Stimulated activated CD8-positive, alpha-beta memory T cell treated with anti-CD3 and anti-CD28 coated beads, Interleukin-7, amount 100 ng/mL, for 48 hours (primary cell): ENCODE measurements around the gene KLHL22.
"Not testable (repeated sequence)": the region's sequence is repeated elsewhere in the genome, so short reads cannot be mapped to it uniquely, and the experiment has no call there.

Source experiments
- DNase-seq, 2 donors: peaks; one replicate each; pipeline ENCODE4 v3.0.0-alpha.2; 2020; ENCODE audit warnings: low read depth in 1 of 2; ENCODE audit errors: extremely low read depth in 1 of 2

Gene KLHL22

DNA sequence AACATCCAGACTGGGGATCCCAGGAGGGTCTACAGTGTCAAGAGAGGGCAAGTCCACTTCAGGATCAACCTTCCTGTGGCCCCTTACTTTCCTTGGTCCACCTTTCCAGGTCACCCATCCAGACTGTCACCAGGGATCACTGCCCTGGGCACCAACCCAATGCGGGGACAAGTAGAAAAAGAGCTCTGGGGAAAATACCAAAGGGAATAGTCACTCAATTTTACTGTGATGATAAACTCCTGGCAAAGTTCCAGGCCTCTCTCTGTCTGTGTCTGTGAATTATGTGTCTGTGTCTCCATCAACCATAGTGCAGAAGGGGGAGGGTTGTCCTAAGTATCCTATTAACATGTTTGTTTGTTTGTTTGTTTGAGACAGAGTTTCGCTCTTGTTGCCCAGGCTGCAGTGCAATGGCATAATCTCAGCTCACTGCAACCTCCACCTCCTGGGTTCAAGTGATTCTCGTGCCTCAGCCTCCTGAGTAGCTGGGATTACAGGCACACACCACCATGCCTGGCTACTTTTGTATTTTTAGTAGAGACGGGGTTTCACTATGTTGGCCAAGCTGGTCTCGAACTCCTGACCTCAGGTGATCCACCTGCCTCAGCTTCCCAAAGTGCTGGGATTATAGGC lies 8.8 kb upstream of the KLHL22 start:
- not testable (repeated sequence) for DNase-seq

DNA sequence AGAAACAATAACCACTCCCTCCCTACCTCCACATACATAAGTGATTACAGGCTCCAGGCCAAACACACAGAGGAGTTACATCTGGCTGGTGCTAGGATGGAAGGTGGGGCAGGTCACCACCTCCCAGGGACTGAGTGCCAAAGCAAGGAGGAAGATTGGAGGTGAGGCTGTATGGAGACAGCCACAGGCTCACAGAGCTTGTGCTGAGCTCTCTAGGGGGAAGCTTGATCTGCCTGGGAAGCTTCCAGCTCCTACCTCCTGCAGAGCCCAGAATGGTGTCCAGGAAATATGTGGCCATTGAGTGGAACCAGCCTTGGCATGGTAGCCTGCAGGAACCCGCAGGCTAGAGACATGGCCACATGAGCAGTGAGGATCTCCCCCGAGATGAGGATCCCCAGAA lies 8.2 kb upstream of the KLHL22 start:
- DNase-seq, result no peak

DNA sequence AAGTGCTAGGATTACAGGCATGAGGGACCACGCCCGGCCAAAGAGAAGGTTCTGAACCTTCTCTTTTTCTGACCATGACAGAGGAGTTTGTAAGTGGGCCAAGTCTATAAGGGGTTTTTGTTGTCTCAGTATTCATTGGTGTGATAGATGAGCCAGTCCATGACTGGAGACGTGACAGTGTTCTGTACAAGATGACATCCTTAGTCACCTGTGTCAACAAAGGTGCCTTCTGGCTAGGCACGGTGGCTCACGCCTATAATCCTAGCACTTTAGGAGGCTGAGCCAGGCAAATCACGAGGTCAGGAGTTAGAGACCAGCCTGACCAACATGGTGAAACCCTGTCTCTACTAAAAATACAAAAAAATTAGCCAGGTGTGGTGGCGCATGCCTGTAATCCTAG lies 4.2 kb upstream of the KLHL22 start:
- DNase-seq, result no peak

DNA sequence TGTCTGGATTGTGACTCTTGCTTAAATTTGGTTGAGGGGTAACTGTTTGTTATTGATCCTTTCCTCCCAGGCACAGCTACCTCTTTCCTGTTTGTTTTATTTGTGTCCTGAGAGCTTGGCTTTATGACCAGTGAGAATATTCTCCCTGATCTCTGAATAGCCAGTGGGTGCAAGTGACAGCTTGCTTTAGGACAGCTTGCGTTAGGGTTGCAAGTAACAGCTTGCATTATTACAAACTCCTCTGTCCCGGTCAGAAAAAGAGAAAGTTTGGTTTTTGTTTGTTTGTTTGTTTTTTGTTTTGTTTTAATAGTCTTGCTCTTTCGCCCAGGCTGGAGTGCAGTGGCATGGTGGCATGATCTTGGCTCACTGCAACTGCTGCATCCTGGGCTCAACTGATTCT lies 3.3 kb upstream of the KLHL22 start:
- DNase-seq, result no peak

DNA sequence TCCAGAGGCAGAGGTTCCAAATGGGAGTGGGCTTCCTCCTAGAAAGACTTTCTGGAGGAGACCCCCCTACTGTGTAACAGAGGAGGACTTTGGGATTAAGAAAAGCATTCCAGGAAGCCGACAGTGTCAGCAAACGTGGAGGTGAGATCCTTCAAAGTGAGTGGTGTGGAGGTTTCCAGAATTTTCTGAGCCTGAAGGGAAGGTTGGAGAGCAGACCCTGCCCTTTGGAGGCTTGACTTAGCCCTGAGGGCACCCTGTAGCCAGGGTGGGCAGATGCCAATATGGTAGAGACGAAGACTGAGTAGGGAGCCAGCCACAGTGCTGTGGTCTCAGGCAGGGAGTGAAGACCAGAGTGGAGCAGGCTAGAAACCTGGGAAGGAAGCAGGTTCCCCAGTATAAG lies 1.8 kb upstream of the KLHL22 start:
- DNase-seq, result no peak

DNA sequence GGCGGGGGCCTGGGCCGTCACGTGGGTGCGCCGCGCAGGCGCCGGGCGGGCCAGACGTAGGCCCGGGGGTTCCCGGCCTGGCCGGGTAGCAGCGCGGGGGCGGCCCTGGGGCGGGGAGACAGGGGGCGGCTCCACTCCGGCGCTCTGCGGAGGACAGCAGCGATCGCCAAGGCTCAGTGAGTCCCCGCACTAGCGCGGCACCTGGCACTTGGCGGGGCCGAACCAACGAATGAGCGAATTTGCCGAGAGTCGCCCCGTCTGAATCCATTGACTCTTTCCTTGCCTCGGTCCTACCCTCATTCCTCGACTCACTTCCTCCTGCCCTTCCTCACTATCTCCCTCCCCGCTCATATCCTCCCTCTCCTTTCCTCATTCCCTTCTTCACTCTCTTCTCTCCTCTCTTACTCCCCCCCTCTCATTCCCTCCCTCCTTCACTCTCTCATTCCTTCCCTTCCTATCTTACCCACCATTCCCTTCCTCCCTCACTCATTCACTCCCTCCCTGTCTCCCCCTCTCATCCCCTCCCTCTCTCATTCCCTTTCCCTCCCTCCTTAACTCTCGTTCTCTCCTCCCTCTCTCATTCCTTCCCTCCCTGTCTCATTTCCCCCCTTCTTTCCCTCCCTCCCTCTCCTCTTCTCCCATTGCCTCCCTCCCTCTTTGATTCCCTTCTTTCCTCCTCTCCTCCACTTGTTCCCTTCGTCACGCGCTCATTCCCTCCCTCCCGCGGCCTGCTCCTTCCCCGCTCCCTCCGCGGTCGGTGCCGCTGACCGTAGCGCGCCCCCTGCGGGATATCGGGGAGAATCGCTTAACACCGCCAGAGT lies 476 bp upstream of the KLHL22 start:
- DNase-seq, result peak; percentile 86 to 94

DNA sequence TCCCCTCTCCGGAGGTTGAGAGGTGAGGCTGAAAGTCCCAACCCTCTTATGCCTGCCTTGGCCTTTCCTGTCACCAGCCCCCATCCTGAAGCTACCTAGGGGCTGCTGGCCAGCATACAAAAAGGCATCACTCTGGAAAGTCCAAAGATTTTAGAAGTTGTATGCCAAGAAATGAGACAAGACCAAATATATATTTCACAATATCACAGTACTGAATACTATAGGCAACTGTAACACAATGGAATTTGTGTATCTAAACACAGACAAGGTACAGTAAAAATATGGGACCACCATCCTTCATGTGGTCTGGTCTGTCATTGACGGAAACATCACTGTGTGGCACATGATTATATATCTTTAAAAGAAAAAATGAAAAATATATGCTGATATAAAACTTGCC lies 4.2 kb downstream of the KLHL22 start:
- no peak for DNase-seq

DNA sequence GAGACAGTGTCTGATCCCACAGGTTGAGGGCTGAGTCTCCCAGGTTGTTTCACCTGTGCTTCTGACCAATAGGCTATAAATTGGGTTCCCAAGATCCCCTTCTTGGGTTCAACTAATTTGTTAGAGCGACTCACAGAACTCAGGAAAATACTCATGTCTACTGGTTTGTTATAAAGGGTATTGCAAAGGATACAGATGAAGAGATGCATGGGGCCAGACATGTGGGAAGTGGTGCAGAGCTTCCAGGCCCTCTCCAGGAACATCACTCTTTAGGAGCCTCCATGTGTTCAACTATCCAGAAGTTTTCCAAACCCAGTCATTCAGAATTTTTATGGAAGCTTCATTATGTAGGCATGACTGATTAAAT lies 4.7 kb downstream of the KLHL22 start:
- DNase-seq, result no peak

DNA sequence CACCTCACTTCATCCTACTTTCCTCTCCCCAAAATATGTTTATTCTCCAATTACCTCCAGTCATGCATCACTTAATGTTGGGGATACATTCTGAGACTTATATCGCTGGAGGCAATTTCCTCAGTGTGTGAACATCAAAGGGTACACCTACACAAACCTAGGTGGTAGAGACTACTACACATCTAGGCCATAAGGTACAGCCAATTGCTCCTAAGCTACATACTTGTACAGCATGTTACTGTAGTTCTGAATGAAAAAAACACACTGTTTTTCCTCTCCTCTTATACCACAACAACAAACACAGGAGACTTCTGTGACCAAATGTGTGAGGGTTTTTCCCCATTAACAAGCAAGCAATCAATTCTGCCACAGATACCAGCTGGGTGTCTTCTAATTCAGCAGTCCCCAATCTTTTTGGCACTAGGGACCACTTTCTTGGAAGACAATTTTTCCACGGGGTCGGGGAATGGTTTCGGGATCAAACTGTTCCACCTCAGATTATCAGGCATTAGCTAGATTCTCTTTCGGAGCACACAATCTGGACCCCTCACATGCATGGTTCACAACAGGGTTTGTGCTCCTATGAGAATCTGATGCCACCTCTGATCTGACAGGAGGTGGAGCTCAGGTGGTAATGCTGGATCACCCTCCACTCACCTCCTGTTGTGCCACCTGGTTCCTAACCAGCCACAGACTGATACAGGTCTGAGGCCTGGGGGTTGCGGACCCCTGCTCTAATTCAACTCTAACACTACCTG lies 5.2 kb downstream of the KLHL22 start:
- DNase-seq, result no peak

DNA sequence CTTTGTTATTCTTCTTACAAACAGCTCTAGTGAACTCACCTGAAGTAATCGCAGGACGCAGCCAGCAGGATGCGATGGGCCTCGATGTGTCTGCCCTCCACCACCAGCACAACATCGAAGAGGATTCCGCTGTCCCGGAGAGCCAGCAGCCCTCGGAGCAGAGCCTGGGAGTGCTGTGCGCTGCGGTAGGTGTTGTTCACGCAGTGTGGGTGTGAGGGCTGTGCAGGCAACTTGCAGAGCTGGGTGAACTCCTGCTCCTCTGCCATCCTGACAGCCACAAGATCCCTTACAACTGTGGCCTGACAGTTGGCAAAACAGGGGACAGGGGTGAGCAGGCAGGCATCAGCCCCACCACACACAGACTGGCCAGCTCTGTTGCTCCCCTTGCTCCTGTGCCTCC lies 6.6 kb downstream of the KLHL22 start:
- DNase-seq, result no peak

DNA sequence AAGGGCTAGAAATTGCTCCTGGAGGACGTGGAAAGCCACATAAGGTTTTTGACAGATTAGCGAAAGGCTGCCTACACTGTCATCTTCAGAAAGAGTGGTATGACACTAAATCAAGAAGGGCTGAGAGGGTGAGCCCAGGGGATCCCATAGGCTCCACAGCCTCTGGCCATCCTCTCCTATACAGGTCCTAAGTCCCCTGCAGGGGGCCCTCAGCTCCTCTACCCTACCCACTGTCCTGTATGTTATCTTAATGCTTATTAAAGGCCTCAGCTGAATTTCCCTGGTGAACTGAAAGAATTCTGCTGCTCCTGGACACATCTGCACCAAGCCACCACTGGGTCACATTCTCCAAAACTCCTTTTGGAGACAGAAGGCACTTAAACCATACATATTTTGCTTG lies 7.9 kb downstream of the KLHL22 start:
- no peak for DNase-seq

DNA sequence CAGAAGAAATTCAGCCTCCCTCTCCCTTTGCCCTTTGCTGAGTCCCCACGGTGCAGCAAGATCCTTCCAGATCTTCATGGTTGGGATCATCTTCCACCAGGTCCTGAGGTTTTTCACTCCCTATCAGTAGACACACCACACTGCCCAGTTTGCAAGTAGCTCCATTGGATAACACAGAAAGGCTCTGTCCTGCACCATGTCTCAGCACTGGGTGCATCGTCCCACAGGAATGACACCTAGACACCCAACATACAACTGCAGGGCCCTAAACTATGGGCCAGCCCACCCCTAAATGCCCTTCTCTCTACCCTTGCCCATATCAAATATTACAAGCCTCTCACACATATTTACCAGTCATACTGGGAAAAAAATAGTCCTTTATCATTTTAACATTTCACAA lies 9.4 kb downstream of the KLHL22 start:
- no peak for DNase-seq

DNA sequence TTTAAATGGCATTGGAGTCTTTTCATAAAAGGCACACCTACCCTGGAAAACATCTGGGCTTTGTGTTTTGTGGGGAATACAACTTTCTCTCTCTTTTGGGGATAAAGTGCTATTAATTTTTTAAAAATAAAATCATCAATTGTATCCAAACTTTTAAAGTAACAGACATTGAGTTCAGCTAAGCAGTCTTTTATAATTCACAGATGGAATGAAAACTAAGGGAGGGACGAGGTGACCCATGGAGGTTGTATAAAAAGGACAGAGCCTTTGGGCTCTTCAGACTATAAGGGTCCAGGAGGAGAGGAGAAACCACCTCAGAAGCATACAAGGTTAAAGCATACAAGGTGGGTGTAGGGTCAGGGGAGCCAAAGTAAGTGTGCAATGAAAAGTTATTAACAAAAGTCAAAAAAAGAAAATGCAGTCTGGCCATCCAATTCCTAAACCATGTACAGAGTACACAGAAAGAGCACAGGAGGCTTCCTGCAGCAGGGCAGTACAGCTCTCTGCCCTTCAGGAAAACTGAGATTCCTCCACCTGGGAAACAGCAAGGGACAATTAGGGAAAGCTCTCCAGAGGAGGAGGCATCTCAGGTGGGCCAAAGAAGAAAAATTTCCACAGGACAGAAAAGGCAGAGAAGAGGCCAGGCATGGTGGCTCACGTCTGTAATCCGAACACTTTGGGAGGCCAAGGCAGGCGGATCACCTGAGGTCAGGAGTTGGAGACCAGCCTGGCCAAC lies 10.5 kb downstream of the KLHL22 start:
- no peak for DNase-seq

DNA sequence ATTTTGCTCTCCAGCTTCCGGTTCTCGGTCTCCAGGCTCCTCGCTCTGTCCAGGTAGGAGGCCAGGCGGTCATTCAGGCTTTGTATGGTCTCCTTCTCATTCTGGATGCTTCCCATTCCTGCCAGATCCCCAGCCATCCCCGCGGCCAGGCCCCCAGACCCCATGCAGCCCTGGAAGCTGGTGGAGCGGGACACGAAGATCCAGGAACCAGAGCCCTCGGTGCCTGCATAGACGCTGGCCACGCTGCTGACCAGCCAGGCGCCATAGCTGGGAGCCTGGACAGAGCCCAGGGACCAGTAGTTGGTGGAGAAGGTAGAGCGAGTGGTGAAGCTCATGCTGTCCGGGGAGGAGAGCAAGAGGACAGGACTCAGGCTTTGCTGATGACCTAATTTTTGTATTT lies 11.8 kb downstream of the KLHL22 start:
- DNase-seq, result no peak

DNA sequence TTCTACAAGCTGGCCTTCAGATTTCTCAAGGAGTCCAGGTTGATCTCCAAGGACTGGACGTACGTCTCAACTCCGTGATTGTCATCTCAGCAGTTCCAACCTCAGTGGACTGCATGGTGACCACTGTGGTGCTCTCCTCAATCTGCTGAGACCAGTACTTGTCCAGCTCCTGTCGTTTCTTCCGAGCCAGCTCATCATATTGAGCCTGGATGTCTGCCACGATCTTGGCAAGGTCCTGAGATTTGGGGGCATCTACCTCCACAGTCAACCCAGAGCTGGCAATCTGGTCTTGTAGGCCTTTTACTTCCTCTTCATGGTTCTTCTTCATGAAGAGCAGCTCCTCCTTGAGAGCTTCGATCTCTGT lies 12.5 kb downstream of the KLHL22 start:
- not testable (repeated sequence) for DNase-seq

DNA sequence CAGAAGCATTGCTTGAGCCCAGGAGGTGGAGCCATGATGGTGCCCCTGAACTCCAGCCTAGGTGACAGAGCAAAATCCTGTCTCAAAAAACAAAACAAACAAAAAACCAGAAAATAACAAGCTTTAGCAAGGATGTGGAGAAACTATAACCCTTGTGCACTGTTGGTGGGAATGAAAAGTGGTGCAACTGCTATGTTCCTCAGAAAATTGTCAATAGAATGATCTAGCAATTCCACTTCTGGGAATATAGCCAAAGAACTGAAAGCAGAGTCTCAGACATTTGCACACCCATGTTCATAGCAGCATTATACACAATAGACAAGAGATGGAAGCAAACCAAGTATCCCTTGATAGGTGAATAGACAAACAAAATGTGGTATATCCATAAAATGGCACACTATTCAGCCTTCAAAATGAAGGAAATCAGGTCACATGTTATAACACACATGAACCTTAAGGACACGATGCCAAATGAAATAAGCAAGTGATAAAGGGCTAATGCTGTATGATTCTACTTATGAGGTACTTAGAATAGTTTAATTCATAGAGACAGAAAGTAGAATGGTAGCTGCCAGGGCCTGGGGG lies 15.9 kb downstream of the KLHL22 start:
- DNase-seq, result no peak

DNA sequence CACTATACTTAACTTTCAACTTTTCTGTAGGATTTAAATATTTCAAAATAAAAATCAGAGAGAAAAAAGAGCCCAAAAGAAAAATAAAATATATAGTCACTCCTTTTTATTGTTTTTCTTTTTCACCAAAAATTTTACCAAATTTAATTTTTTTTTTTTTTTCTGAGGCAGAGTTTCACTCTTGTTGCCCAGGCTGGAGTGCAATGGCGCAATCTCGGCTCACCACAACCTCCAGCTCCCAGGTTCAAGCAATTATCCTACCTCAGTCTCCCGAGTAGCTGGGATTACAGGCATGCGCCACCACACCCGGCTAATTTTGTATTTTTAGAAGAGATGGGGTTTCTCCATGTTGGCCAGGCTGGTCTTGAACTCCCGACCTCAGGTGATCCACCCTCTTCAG lies 17.5 kb downstream of the KLHL22 start:
- DNase-seq, result not testable (repeated sequence)

DNA sequence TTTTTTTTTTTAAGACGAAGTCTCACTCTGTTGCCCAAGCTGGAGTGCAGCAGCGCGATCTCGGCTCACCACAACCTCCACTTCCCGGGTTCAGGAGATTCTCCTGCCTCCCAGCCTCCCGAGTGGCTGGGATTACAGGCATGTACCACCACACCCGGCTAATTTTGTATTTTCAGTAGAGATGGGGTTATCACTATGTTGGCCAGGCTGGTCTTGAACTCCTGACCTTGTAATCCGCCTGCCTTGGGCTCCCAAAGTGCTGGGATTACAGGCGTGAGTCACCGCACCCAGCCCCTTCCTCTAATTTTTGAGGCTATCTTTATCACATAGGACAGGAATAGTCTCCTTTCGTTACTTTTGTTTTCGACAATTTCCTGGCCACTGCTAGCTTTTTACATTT lies 20.0 kb downstream of the KLHL22 start:
- not testable (repeated sequence) for DNase-seq

DNA sequence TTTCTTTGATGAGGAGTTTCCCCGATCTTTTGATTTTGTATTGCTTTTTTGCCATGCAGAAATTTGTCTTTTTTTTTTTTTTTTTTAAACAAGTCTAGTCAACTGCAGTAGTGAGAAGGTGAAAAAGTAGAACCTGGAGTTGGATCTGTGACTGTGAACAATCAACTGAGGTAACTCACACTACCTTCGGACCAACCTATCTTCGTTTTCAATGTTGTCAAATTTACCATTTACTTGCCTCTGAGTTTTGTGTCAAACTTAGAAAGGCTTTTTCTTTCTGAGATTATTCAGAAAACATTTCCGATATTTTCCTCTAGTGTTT lies 20.5 kb downstream of the KLHL22 start:
- no peak for DNase-seq

DNA sequence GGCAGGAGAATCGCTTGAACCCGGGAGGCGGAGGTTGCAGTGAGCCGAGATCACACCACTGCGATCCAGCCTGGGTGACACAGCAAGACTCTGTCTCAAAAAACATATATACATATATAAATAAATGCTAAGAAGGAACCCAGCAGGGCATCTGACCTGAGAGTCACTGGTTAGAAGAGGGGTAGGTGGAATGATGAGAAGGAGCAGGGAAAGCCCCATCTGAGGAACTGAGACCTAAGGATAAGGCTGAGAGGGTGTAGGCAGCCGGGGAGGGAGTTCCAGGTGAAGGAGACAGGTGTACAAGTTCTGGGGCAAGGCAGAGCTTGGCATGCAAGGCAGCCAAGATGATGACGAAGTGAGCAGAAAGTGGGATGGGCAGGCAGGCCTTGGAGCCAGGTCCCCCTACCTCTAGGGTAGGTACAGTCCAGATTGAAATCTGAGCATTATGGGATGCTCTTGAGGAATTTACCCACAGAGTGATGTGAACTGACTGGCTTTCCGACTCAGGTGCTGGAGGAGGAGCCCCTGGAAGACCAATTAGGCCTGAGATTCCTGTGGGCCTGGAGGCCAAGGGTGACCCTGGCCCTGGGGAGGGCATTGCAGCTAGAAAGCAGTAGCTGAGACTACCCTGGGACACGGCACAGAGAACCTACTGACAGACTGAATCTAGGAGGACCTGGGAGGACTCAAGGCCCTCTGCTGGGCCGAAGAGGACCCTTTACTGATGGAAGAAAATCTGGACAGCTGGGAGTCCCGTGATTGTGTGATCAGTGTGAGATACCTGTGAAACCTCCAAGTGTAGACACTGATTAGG lies 22.8 kb downstream of the KLHL22 start:
- no peak for DNase-seq
